Ramos (cell line): ENCODE data around the gene PNRC2.
"Not testable (repeated sequence)": the region's sequence is repeated elsewhere in the genome, so short reads cannot be mapped to it uniquely, and the experiment has no call there.

Experiments used
- in situ Hi-C: fragments of 300-500 bp; cut with MboI; formaldehyde crosslinking; loops from one replicate; pipeline ENCODE4 v1.14.3; 2022; ENCODE audit warnings: low sequenced_read_pairs; ENCODE audit not compliant: unreplicated experiment

PNRC2 gene

GRCh38 chr1:23936481-23937176 lies 23.0 kb upstream of the PNRC2 start:
- in situ Hi-C loops, result no loop called here

GRCh38 chr1:23947366-23947765 lies 12.3 kb upstream of the PNRC2 start:
- in situ Hi-C loops, result no loop called here

GRCh38 chr1:23953020-23953419 lies 6.6 kb upstream of the PNRC2 start:
- in situ Hi-C loops, result no loop called here

GRCh38 chr1:23957096-23957495 lies 2.5 kb upstream of the PNRC2 start:
- in situ Hi-C loops, result no loop called here

- in situ Hi-C loops, result not testable (repeated sequence)
Measured at GRCh38 chr1:23958040-23958809, 1.4 kb upstream of the PNRC2 start.

- in situ Hi-C loops, result no loop called here
Measured at GRCh38 chr1:23958810-23959460, 693 bp upstream of the PNRC2 start.

- in situ Hi-C loops, result no loop called here
Measured at GRCh38 chr1:23960291-23961020, 828 bp downstream of the PNRC2 start.

- in situ Hi-C loops, result no loop called here
Measured at GRCh38 chr1:23963617-23964234, 4.1 kb downstream of the PNRC2 start.

GRCh38 chr1:23964235-23964668 lies 4.6 kb downstream of the PNRC2 start:
- in situ Hi-C loops, result no loop called here

- in situ Hi-C loops, result no loop called here
Measured at GRCh38 chr1:23964790-23965740, 5.4 kb downstream of the PNRC2 start.

- in situ Hi-C loops, result no loop called here
Measured at GRCh38 chr1:23966973-23967493, 7.4 kb downstream of the PNRC2 start.

- in situ Hi-C loops, result no loop called here
Measured at GRCh38 chr1:23967871-23968270, 8.2 kb downstream of the PNRC2 start.

GRCh38 chr1:23977187-23977853 lies 17.7 kb downstream of the PNRC2 start:
- in situ Hi-C loops, result no loop called here

- in situ Hi-C loops, result no loop called here
Measured at GRCh38 chr1:23977854-23978191, 18.2 kb downstream of the PNRC2 start.

- in situ Hi-C loops, result no loop called here
Measured at GRCh38 chr1:23978805-23979204, 19.2 kb downstream of the PNRC2 start.

- in situ Hi-C loops, result no loop called here
Measured at GRCh38 chr1:23979387-23979880, 19.8 kb downstream of the PNRC2 start.

- in situ Hi-C loops, result no loop called here
Measured at GRCh38 chr1:23979881-23980727, 20.5 kb downstream of the PNRC2 start, which contains the start of gene SRSF10. Gene SRSF10, minus strand, starts transcription at chr1:23980327. Its CDS starts 72 bp downstream, at chr1:23980255.
